ENCODE data around the gene TSKS. TPM values are rescaled to one million over a fixed set of nuclear protein-coding genes. Genes with fewer than 3 reads are reported as not detected.

The TSKS gene
- total RNA-seq, 1 donor from 2014 or later = 2.0 TPM

DNA sequence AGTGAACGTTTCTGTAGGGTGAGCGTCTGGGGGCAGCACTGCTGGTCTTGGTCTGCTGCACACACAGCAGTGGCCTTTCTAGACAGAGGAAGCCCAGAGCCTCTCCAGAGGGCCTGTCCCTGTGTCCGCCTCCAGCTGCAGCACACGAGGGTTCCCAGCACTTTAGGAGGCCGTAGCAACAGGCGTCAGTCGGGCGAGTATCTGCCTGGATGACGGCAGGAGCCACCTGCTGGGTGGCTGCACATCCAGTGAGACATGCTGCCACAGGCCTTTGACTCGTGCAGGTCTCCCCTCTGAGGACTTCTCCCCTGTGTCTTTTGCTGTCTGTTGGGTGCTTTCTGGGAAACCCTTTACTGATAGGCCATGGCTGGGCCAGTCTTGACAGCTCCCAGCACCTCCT is 25.8 kb upstream of the TSKS start:
- no peaks in the 10 kb centered on the region for H3K27me3 Mint-ChIP-seq (ENCODE audit: low read depth)
- H3K4me1 Mint-ChIP-seq (ENCODE audit: low read depth) = peaks cover 4% of the 10 kb centered on the region

DNA sequence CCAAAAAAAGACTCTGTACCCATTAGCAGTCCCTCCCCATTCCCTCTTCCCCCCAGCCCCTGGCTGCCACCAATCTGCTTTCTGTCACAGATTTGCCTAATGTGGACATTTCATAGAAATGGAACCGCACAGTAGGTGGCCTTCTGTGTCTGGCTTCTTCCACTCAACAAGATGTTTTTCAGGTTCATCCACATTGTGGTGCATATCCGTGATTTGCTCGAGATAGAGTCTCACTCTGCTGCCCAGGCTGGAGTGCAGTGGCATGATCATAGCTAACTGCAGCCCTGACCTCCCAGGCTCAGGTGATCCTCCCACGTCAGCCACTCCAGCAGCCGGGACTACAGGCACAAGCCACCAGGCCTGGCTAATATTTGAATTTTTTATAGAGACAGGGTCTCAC is 24.6 kb upstream of the TSKS start:
- DNase-seq (ENCODE audit: low spot score) = no peak
- Mint-ChIP-seq H3K4me3 (ENCODE audit: low read depth) (no peak overlapping the region), H3K27ac (no peak overlapping the region), H3K27me3 (ENCODE audit: low read depth) (no peaks in the 10 kb centered on the region), H3K36me3 (ENCODE audit: low read depth) (peaks cover 59% of the 10 kb centered on the region), H3K9me3 (no peaks in the 10 kb centered on the region), H3K4me1 (ENCODE audit: low read depth) (no peaks in the 10 kb centered on the region)
- intact Hi-C loops (cut with micrococcal nuclease) = no loop called here

More for the DNA sequence above, 25.8 kb upstream of the TSKS start:
- intact Hi-C loops (cut with micrococcal nuclease) = no loop called here
- no peak for DNase-seq (ENCODE audit: low spot score)
- H3K9me3 Mint-ChIP-seq = no peaks in the 10 kb centered on the region
- H3K4me3 Mint-ChIP-seq (ENCODE audit: low read depth) = no peak overlapping the region
- H3K36me3 Mint-ChIP-seq (ENCODE audit: low read depth) = peaks cover 55% of the 10 kb centered on the region
- H3K27ac Mint-ChIP-seq = no peak overlapping the region

DNA sequence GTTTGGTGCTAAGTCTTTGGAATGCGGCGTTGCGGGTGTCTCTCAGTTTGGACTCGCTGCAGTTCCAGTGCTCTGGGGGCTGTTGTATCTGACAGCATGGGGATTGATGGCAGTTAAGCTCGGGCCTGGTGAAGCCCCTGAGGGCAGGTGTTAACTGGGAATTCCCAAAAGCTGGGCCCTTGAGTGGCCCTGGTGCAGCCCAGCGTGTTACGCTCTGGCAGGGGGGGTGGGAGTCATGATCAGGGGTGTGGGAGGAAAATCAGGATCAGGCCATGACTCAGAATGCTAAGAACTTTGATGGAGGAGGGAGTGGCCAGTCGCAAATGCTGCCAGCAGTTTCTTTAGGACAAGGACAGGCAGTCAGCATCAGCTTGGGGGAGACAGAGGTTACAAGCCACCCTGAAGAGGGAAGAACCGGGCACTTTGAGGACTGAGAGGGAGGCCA is 23.3 kb upstream of the TSKS start:
- no peaks in the 10 kb centered on the region for H3K4me1 Mint-ChIP-seq (ENCODE audit: low read depth)
- intact Hi-C loops (cut with micrococcal nuclease) = no loop called here
- peaks cover 61% of the 10 kb centered on the region for H3K36me3 Mint-ChIP-seq (ENCODE audit: low read depth)
- H3K9me3 Mint-ChIP-seq = no peaks in the 10 kb centered on the region
- H3K27me3 Mint-ChIP-seq (ENCODE audit: low read depth) = no peaks in the 10 kb centered on the region
- H3K27ac Mint-ChIP-seq = no peak overlapping the region
- H3K4me3 Mint-ChIP-seq (ENCODE audit: low read depth) = no peak overlapping the region
- DNase-seq (ENCODE audit: low spot score) = no peak

DNA sequence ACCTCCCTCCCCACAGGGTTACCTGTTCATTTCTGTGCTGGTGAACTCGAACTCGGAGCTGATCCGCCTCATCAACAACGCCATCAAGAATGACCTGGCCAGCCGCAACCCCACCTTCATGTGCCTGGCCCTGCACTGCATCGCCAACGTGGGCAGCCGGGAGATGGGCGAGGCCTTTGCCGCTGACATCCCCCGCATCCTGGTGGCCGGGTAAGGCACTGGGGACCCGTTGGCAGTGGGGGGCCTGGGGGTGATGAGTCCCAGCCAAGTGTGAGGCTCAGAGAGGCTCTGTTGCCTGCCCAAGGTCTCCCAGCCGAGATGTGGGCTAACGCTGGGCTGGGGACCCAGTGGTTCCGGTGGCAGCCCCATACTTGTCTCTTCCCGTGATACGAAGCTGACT is 19.4 kb upstream of the TSKS start:
- Mint-ChIP-seq H3K36me3 (ENCODE audit: low read depth) (peaks cover 47% of the 10 kb centered on the region), H3K4me3 (ENCODE audit: low read depth) (no peak overlapping the region), H3K27me3 (ENCODE audit: low read depth) (no peaks in the 10 kb centered on the region), H3K4me1 (ENCODE audit: low read depth) (peaks cover 2% of the 10 kb centered on the region), H3K9me3 (no peaks in the 10 kb centered on the region), H3K27ac (no peak overlapping the region)
- intact Hi-C loops (cut with micrococcal nuclease) = no loop called here
- no peak for DNase-seq (ENCODE audit: low spot score)

DNA sequence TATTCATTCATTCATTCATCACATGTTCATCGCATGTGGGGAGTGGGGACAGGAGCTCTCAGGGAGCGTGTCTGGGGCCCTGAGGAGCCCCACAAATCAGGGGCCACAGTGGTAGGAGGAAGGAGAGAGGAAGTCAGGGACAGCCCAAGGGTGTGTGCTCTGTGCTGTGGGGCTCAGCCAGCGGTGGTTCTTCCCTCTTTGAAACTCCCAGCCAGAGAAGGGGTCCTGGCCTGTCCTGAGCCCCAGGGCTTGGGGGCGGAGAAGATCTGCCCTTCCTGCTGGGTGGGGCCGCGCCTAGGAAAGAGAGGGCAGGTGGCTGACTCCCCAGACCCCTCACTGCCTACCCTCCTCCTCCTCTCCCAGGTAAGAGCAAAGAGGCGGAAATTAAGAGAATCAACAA is 18.3 kb upstream of the TSKS start:
- no peak overlapping the region for H3K27ac Mint-ChIP-seq
- H3K36me3 Mint-ChIP-seq (ENCODE audit: low read depth) = peaks cover 44% of the 10 kb centered on the region

DNA sequence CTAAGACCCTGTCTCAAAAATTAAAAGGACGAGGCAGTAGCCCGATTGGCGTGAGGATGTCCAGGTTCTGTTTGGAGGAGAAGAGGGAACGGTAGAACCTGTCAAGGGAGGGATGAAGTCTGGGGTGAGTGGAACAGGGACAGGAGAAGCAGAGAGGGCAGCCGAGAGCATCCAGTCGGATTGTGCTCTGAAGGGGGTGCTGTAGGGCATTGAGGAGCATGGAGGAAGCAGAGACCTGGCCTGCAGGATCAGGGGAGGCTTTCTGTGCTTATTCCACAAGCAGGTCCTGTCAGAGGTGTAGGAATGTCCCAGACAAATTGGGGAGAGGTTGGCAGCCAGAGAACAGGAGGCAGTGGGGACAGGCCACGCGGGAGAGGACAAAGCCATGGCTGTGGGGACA is 17.8 kb upstream of the TSKS start:
- Mint-ChIP-seq H3K36me3 (ENCODE audit: low read depth) (peaks cover 42% of the 10 kb centered on the region), H3K4me3 (ENCODE audit: low read depth) (no peak overlapping the region), H3K9me3 (no peaks in the 10 kb centered on the region), H3K27me3 (ENCODE audit: low read depth) (no peaks in the 10 kb centered on the region), H3K4me1 (ENCODE audit: low read depth) (peaks cover 2% of the 10 kb centered on the region), H3K27ac (no peak overlapping the region)
- DNase-seq (ENCODE audit: low spot score) = no peak
- intact Hi-C loops (cut with micrococcal nuclease) = no loop called here

More for the DNA sequence above, 18.3 kb upstream of the TSKS start:
- H3K9me3 Mint-ChIP-seq = no peaks in the 10 kb centered on the region
- peaks cover 2% of the 10 kb centered on the region for H3K4me1 Mint-ChIP-seq (ENCODE audit: low read depth)
- intact Hi-C loops (cut with micrococcal nuclease) = no loop called here
- no peaks in the 10 kb centered on the region for H3K27me3 Mint-ChIP-seq (ENCODE audit: low read depth)
- H3K4me3 Mint-ChIP-seq (ENCODE audit: low read depth) = no peak overlapping the region
- no peak for DNase-seq (ENCODE audit: low spot score)

DNA sequence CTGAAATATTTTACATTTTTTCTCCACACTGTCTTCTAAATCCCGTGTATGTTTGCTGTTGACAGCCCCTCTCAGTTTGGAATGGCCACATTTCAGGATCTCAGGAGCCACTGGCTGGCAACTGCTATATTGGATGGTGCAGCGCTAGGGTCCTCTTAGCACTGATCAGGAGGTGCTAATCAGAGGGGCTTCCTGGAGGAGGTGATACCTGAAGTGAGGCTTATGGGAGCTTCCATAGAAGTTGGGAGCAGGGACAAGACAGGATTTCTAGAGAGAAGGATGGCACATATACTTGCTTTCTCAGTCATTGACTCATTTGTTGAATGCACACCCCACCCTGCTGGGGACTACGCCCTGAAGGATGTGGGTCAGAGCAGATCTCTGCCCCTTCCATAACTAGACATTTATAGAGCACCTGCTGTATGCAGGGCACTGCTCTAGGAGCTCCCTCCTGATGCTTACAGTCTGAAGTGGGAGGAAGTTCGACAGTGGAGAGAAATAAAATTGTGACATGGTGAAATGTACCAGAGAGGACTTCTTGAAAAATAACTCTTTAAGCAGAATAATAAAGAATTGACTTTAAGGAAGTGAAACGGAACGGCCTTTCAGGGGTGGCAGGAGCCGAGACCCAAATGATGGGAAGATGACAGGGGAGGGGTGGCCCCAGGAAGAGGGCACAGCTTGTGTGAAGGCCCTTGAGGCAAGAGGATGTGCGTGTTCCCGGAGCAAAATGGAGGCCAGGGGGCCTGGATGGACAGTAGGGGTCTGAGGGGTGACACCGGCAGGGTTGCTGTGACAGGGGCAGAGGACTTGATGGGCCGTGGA is 16.8 kb upstream of the TSKS start:
- no peak for DNase-seq (ENCODE audit: low spot score)
- intact Hi-C loops (cut with micrococcal nuclease) = no loop called here
- Mint-ChIP-seq H3K9me3 (no peaks in the 10 kb centered on the region), H3K36me3 (ENCODE audit: low read depth) (peaks cover 37% of the 10 kb centered on the region), H3K4me1 (ENCODE audit: low read depth) (peaks cover 2% of the 10 kb centered on the region), H3K27me3 (ENCODE audit: low read depth) (no peaks in the 10 kb centered on the region), H3K27ac (no peak overlapping the region), H3K4me3 (ENCODE audit: low read depth) (no peak overlapping the region)

DNA sequence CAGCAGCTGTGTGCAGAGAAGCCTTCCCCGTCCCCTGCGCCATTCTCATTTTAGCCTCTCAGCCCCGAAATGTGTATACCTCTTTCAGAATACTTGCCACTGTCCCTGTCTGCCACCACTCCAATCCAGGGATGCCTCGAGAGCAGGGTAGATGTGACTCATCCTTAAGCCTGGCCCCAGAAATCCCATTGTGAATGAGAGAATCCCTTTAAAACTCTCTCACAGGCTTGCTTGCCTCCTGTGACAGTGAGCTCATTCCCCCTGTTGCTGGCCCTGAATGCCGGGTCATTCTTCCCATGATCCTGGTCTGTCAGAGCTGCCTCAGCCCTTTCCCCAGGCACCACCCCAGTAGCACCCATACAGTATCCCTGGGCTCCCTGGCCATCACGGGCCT is 13.3 kb upstream of the TSKS start:
- Mint-ChIP-seq H3K27me3 (ENCODE audit: low read depth) (no peaks in the 10 kb centered on the region), H3K4me1 (ENCODE audit: low read depth) (peaks cover 2% of the 10 kb centered on the region), H3K36me3 (ENCODE audit: low read depth) (peaks cover 11% of the 10 kb centered on the region), H3K4me3 (ENCODE audit: low read depth) (no peak overlapping the region), H3K27ac (no peak overlapping the region), H3K9me3 (no peaks in the 10 kb centered on the region)
- intact Hi-C loops (cut with micrococcal nuclease) = no loop called here
- DNase-seq (ENCODE audit: low spot score) = no peak

DNA sequence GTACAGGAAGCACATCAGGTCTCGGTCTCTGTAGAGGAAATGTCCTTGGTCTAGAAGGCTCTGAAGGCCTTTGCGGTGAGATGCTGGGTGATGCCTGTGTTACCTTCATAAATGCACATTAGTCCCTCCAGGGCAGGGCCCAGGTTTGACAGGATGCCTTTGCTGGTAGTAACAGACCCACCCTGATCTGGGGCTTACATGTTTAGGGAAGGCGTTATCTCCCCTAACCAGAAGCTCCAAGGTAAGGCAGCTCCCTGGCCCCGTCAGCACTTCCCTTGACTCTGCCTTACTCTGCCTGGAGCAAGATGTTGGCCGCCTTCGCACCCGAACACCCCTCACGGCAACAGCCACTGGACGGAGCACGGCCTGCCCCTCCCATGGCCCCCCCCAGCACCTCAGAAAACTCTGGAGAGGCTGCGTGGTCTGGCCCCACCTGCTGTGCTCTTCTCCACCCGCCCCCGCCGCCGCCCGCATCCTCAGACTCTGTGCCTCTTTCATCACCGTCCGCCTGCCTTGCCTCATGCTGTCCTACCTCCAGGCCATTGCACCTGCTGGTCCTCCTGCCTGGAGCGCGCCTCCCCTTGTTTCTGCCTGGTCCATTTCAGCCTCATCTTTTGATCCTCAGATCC is 12.8 kb upstream of the TSKS start:
- intact Hi-C loops (cut with micrococcal nuclease) = no loop called here
- Mint-ChIP-seq H3K4me3 (ENCODE audit: low read depth) (no peak overlapping the region), H3K36me3 (ENCODE audit: low read depth) (peaks cover 8% of the 10 kb centered on the region), H3K4me1 (ENCODE audit: low read depth) (peaks cover 2% of the 10 kb centered on the region), H3K27ac (no peak overlapping the region), H3K9me3 (no peaks in the 10 kb centered on the region), H3K27me3 (ENCODE audit: low read depth) (no peaks in the 10 kb centered on the region)
- no peak for DNase-seq (ENCODE audit: low spot score)

DNA sequence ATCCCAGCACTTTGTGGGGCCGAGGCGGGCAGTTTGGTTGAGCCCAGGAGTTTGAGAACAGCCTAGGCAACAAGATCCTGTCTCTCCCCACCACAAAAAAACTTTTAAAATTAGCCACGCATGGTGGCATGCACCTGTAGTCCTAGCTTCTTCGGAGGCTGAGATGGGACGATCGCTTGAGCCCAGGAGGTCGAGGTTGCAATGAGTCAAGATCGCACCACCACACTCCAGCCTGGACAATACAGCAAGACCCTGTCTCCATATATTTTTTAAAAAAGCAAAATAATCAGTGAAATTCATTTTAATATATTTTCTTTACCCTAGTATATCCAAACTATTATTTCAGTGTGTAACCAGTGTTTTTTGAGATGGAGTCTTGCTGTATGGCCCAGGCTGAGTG is 11.9 kb upstream of the TSKS start:
- Mint-ChIP-seq H3K36me3 (ENCODE audit: low read depth) (peaks cover 4% of the 10 kb centered on the region), H3K4me3 (ENCODE audit: low read depth) (no peak overlapping the region), H3K27ac (no peak overlapping the region), H3K9me3 (no peaks in the 10 kb centered on the region), H3K27me3 (ENCODE audit: low read depth) (no peaks in the 10 kb centered on the region), H3K4me1 (ENCODE audit: low read depth) (peaks cover under 1% of the 10 kb centered on the region)
- no peak for DNase-seq (ENCODE audit: low spot score)
- intact Hi-C loops (cut with micrococcal nuclease) = no loop called here

DNA sequence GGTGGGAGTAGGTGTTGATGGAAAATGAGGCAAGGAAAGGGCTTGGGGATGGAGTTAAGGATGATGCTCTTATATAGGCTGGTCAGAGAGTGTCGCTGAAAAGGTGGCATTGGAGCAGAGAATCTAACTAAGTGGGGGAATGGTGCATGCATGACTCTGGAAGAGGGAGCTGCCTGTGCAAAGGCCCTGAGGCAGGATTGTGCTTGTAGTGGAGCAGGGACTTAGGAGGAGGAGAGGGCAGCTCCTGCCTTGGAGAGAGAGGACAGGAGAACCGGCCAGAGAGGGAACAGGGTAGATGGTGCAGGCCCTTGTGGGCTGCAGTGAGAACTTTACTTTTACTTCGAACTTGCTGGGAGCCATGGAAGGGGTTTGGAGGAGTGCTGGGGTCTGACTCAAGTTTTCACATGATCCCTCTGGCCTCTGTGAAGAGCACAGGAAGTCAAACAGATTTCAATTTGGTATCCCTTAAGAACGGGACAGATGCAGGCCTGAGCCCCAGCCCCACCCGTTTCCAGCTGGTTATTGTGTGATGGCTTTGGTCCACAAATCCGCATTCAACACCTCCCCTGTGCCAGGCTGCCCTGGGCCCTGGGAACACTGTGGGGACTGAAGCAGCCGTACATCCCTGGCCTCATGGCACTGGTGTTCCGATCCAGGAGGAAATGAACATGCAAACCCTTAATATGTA is 10.7 kb upstream of the TSKS start:
- H3K36me3 Mint-ChIP-seq (ENCODE audit: low read depth) = peaks cover 9% of the 10 kb centered on the region
- no peaks in the 10 kb centered on the region for H3K9me3 Mint-ChIP-seq
- DNase-seq (ENCODE audit: low spot score) = no peak
- H3K4me3 Mint-ChIP-seq (ENCODE audit: low read depth) = no peak overlapping the region
- H3K27ac Mint-ChIP-seq = peak overlapping the region; percentile 48
- no peaks in the 10 kb centered on the region for H3K27me3 Mint-ChIP-seq (ENCODE audit: low read depth)
- intact Hi-C loops (cut with micrococcal nuclease) = no loop called here
- H3K4me1 Mint-ChIP-seq (ENCODE audit: low read depth) = no peaks in the 10 kb centered on the region

DNA sequence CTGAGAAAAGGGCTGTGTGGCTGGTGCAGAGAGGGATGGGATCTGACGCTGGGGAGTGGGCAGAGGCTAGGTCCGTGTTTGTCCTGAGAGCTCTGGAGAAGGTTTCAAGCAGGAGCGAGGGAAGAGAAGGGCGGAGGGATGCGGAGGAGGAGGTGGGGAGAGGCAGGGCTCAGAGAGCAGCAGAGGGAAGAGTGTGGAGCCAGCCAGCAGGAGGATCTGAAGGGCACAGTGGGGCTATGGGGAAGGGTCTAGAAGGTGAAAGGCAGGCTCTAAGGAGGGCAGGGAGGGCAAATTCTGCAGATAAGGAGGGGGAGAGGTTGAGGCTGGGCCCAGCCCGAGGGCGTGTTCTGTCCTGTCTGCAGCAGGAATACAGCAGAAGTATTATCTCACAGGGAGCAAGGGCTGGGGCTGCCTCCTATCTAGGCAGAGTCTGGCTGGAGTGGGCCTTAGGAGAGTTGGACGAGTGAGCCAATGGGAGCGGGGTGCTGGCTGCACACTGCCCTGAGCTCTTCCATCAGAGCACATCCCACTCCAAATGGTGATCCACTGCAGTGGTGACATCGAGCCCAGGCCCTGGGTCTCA is 9.8 kb upstream of the TSKS start:
- H3K4me3 Mint-ChIP-seq (ENCODE audit: low read depth) = no peak overlapping the region
- H3K27me3 Mint-ChIP-seq (ENCODE audit: low read depth) = no peaks in the 10 kb centered on the region
- DNase-seq (ENCODE audit: low spot score) = no peak
- intact Hi-C loops (cut with micrococcal nuclease) = no loop called here
- peaks cover 9% of the 10 kb centered on the region for H3K36me3 Mint-ChIP-seq (ENCODE audit: low read depth)
- no peak overlapping the region for H3K27ac Mint-ChIP-seq
- peaks cover 5% of the 10 kb centered on the region for H3K4me1 Mint-ChIP-seq (ENCODE audit: low read depth)
- H3K9me3 Mint-ChIP-seq = no peaks in the 10 kb centered on the region

Measured in activated T-helper 2 cell treated with anti-CD3 and anti-CD28 coated beads, Interferon-gamma antibody, Interleukin-2, Interleukin-4, amounts not matched to agents 10 μg/mL and 5 μg/mL and 100 μg/mL, durations not matched to agents 14 hours and 24 hours and 36 hours (primary cell).